HepG2 (cell line): Measurements from ENCODE around the gene AUP1. TPM values are rescaled to one million over a fixed set of nuclear protein-coding genes. Genes with fewer than 3 reads are reported as not detected.
A peak's percentile ranks its signal among the peaks of the same experiment; 100 is the strongest.

Experiments used
- ATAC-seq: fragments of 200-7000 bp; cut with Tn5 transposase; 3 replicates; pipeline ENCODE4 v1.9.1; 2020; ENCODE audit warnings: mild to moderate bottlenecking, moderate library complexity
- BruUV-seq: library from RNA; stranded (reverse); fragments of 400-500 nt; replicated peaks from 2 replicates; lab custom pipeline; 2021; lab: Mats Ljungman, UMichigan
- CTCF ChIA-PET: fragments of 300-600 bp; formaldehyde crosslinking; extraction: SDS; loops from one replicate; lab custom pipeline; 2021; ENCODE audit warnings: low total read pairs, inconsistent platforms, low intra/inter-chr PET ratio; lab: Yijun Ruan, JAX
- POLR2A ChIA-PET: fragments of 350-600 bp; sonication (Branson Sonifier 250); formaldehyde crosslinking; loops from one replicate; lab custom pipeline; 2020; ENCODE audit warnings: antibody characterized with exemption, inconsistent platforms; lab: Yijun Ruan, JAX
- DNase-seq: peaks from one replicate; pipeline ENCODE4 v3.0.0-alpha.2; 2015; ENCODE audit warnings: low spot score
- FAIRE-seq: peaks from 3 replicates; lab custom pipeline; 2011; peaks lifted over from hg19 to GRCh38; lab: Jason Lieb, UNC
- H2AFZ ChIP-seq: one replicate; pipeline ENCODE4 v1.6.1; 2011; ENCODE audit warnings: low read length, inconsistent platforms
- H3K27ac ChIP-seq: fragments of 300-600 bp; 3 replicates; pipeline ENCODE4 v1.8.0; 2011; ENCODE audit warnings: mixed run types, mild to moderate bottlenecking, mixed read lengths, low read length, inconsistent platforms; ENCODE audit not compliant: insufficient read depth; ENCODE audit errors: extremely low read length
- H3K27me3 ChIP-seq, 2 experiments: fragments of 200-600 bp in 1 of 2; 2 replicates in 1 of 2; 3 replicates in 1 of 2; pipeline versions ENCODE4 v1.6.0 to v1.8.0; 2011; ENCODE audit warnings: low read length in 2 of 2, mild to moderate bottlenecking in 2 of 2, moderate library complexity in 2 of 2, inconsistent platforms in 1 of 2; ENCODE audit not compliant: insufficient read depth in 2 of 2, control insufficient read depth in 1 of 2
- H3K36me3 ChIP-seq, 2 experiments: fragments of 200-600 bp in 1 of 2; replicated peaks in 1 of 2; 2 replicates in 1 of 2; 3 replicates in 1 of 2; pipeline versions ENCODE4 v1.5.1 to v1.8.0; 2011; ENCODE audit warnings: low read length in 2 of 2, inconsistent platforms in 1 of 2; ENCODE audit not compliant: insufficient read depth in 2 of 2, control insufficient read depth in 1 of 2
- H3K4me1 ChIP-seq: 2 replicates; pipeline ENCODE4 v1.5.1; 2012; ENCODE audit warnings: low read length, inconsistent platforms; ENCODE audit not compliant: insufficient read depth
- H3K4me2 ChIP-seq: 2 replicates; pipeline ENCODE4 v1.6.0; 2011; ENCODE audit warnings: low read depth, low read length, inconsistent platforms
- H3K4me3 ChIP-seq, 3 experiments: fragments of 200-600 bp in 1 of 3; sonication (generic), shearing (Covaris generic) in 1 of 3; replicated peaks in 1 of 3; 2 replicates each; pipeline ENCODE4 v1.5.1; 2011 to 2016; ENCODE audit warnings: low read length in 3 of 3, inconsistent platforms in 2 of 3, low read depth in 2 of 3, mild to moderate bottlenecking in 2 of 3, control low read depth in 1 of 3, mixed read lengths in 1 of 3; ENCODE audit not compliant: insufficient read depth in 1 of 3
- H3K79me2 ChIP-seq: one replicate; pipeline ENCODE4 v1.6.1; 2011; ENCODE audit warnings: low read length, inconsistent platforms; ENCODE audit not compliant: insufficient read depth
- H3K9ac ChIP-seq: 2 replicates; pipeline ENCODE4 v1.6.0; 2011; ENCODE audit warnings: mild to moderate bottlenecking, low read depth, low read length, inconsistent platforms; ENCODE audit not compliant: insufficient read depth
- H3K9me3 ChIP-seq: 2 replicates; pipeline ENCODE4 v1.5.1; 2012; ENCODE audit warnings: mild to moderate bottlenecking, low read length
- H4K20me1 ChIP-seq: 2 replicates; pipeline ENCODE4 v1.6.0; 2011; ENCODE audit warnings: inconsistent platforms, mild to moderate bottlenecking, low read length, moderate library complexity; ENCODE audit not compliant: insufficient read depth
- DZIP1 ChIP-seq: sonication (generic); formaldehyde crosslinking; IDR thresholded peaks from 2 replicates; pipeline ENCODE4 v1.5.0; 2020; ENCODE audit warnings: mild to moderate bottlenecking, missing genetic modification reagents
- HES4 ChIP-seq: sonication (generic); formaldehyde crosslinking; IDR thresholded peaks from 2 replicates; pipeline ENCODE4 v1.9.0; 2021; ENCODE audit warnings: mild to moderate bottlenecking, missing genetic modification reagents, borderline replicate concordance
- MTA1 ChIP-seq: sonication (generic); formaldehyde crosslinking; IDR thresholded peaks from 2 replicates; pipeline ENCODE4 v1.4.0; 2020; ENCODE audit warnings: missing genetic modification reagents, mild to moderate bottlenecking, borderline replicate concordance
- TIGD3 ChIP-seq: sonication (generic); formaldehyde crosslinking; IDR thresholded peaks from 2 replicates; pipeline ENCODE4 v1.5.1; 2020; ENCODE audit warnings: mild to moderate bottlenecking, missing genetic modification reagents, borderline replicate concordance
- ZNF224 ChIP-seq: sonication (generic); formaldehyde crosslinking; IDR thresholded peaks from 2 replicates; pipeline ENCODE4 v1.5.0; 2020; ENCODE audit warnings: mild to moderate bottlenecking, missing genetic modification reagents
- ZNF275 ChIP-seq: sonication (generic); formaldehyde crosslinking; IDR thresholded peaks from 2 replicates; pipeline ENCODE4 v1.8.0; 2022; ENCODE audit warnings: missing genetic modification reagents, mild to moderate bottlenecking, inconsistent platforms, borderline replicate concordance
- ZNF383 ChIP-seq: sonication (generic); formaldehyde crosslinking; IDR thresholded peaks from 2 replicates; pipeline ENCODE4 v1.4.0; 2020; ENCODE audit warnings: missing genetic modification reagents, mild to moderate bottlenecking, borderline replicate concordance
- ZNF713 ChIP-seq: sonication (generic); formaldehyde crosslinking; IDR thresholded peaks from 2 replicates; pipeline ENCODE4 v1.4.0; 2020; ENCODE audit warnings: mild to moderate bottlenecking, missing genetic modification reagents
- WGBS: methylation state at CpG from one replicate; pipeline ENCODE4 v1.1.6; 2017; ENCODE audit warnings: low lambda C conversion rate; 5-methylcytosine and 5-hydroxymethylcytosine counted together
- in situ Hi-C: cut with HindIII; loops from 2 replicates; pipeline ENCODE4 v1.10.0; 2017; ENCODE audit warnings: low pct_unique_long_range_greater_than_20kb; ENCODE audit not compliant: extremely low pct_ligation_motif_present
- intact Hi-C: fragments of 100-400 bp; cut with micrococcal nuclease; formaldehyde crosslinking; loops from one replicate; pipeline ENCODE4 v1.10.0; 2022; ENCODE audit not compliant: unreplicated experiment
- polyA plus RNA-seq, 8 experiments: library from polyadenylated mRNA; depleted of rRNA in 3 of 8; stranded (reverse) in 7 of 8; unstranded in 1 of 8; fragments of >200 nt; fragmentation: Illumina TruSeq in 4 of 8; extraction: Trizol in 4 of 8; gene quantifications; 2 replicates each; pipeline versions ENCODE4 v1.2.1 to v1.2.3, GENCODE V29; 2011 to 2016; ENCODE audit warnings: low read depth in 4 of 8, missing spikeins in 1 of 8, mixed read lengths in 1 of 8; ENCODE audit not compliant: insufficient read depth in 1 of 8
- total RNA-seq, 5 experiments: library from RNA; depleted of rRNA; stranded (reverse); fragments of >200 nt; fragmentation: Illumina TruSeq; extraction: Trizol; gene quantifications; 2 replicates each; pipeline ENCODE4 v1.2.3, GENCODE V29; 2016; ENCODE audit warnings: low read depth in 1 of 5

The AUP1 gene
- total and polyA plus RNA-seq, 2 of the 13 experiments (the other 11 are each of a cell fraction or from before 2014, with no cell fraction given), result 174 to 267 TPM

- TF ChIP-seq ZNF713 (CRISPR knock-in tag) (no peak), ZNF224 (CRISPR knock-in tag) (no peak), ZNF383 (CRISPR knock-in tag) (no peak), DZIP1 (CRISPR knock-in tag) (no peak), HES4 (CRISPR knock-in tag) (no peak), TIGD3 (CRISPR knock-in tag) (no peak)
- TF ChIP-seq, all 625 proteins: peak for 0
Measured at GRCh38 chr2:74556831-74557370, 27.4 kb upstream of the AUP1 start (continued).

GRCh38 chr2:74556159-74556558 is 26.7 kb upstream of the AUP1 start:
- POLR2A ChIA-PET, result no interaction called here
- CTCF ChIA-PET, result no interaction called here
- no peaks in the 10 kb centered on the region for H4K20me1 ChIP-seq
- no peak overlapping the region for H3K9ac ChIP-seq
- no peak overlapping the region for H2AFZ ChIP-seq
- 0 out of 2 replicates have a peak, but pooled peaks have one; percentile 41 for TF ChIP-seq MTA1 (CRISPR knock-in tag)
- TF ChIP-seq ZNF275 (CRISPR knock-in tag), result no peak
- FAIRE-seq (no peak), ATAC-seq (no peak), DNase-seq (no peak)
- H3K27ac ChIP-seq, result no peak overlapping the region
- no TSS peak for BruUV-seq
- no peaks in the 10 kb centered on the region for H3K79me2 ChIP-seq
- H3K9me3 ChIP-seq, result no peaks in the 10 kb centered on the region
- intact Hi-C loops, result no loop called here
- in situ Hi-C loops, result no loop called here
- H3K27me3 ChIP-seq, result peaks cover 6 to 31% of the 10 kb centered on the region in 2 experiments; a peak in 4 of 5 replicates
- H3K4me1 ChIP-seq, result peaks cover 56% of the 10 kb centered on the region
- H3K4me2 ChIP-seq, result no peak overlapping the region
- WGBS, result 54% methylated on average over 14 of the region's 14 CpGs
- no peak overlapping the region for H3K4me3 ChIP-seq
- no peaks in the 10 kb centered on the region for H3K36me3 ChIP-seq
